Measurements from ENCODE around the gene DIP2C.
A peak's percentile ranks its signal among the peaks of the same experiment; 100 is the strongest.

The DIP2C gene

DNA sequence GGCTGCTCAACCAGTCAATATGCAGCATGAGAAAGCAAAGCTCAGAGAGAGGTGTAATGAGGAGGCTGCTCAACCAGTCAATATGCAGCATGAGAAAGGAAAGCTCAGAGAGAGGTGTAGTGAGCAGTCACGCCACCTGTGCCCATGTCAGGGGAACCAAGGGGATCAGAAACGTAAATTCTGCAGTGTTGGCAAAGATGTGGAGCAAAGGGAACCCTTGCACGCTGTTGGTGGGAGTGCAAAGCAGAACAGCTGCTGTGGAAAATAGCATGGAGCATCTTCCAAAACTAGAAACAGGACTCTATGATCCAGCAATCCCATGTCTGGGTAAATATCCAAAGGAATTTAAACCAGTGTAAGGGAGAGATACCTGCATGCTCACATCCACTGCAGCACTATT is 194.9 kb downstream of the DIP2C start:
- Mint-ChIP-seq H3K9me3 (no peaks in the 10 kb centered on the region), H3K4me1 (ENCODE audit: low read depth) (no peaks in the 10 kb centered on the region), H3K27me3 (peaks cover 15% of the 10 kb centered on the region), H3K4me3 (no peak overlapping the region), H3K27ac (no peak overlapping the region), H3K36me3 (ENCODE audit: low read depth) (no peaks in the 10 kb centered on the region)

DNA sequence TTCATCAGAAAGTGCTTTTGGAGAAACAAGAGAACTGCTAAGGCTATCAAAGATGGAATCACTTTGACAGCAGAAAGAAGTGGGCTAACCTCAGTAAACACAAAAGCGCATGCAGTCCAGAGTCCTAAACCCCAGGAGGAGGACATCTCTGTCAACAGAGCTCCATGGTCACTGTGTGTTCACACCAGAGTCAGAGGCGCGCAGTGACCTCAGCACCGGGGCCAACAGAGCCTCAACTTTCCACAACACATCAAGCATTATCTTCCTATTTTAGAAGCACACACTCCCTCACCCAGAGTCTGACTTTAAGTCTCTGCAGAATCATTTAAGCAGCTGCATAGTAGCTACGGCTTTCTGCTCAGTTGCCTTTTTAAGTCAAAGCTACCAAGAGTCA is 195.3 kb downstream of the DIP2C start:
- Mint-ChIP-seq H3K27ac (no peak overlapping the region), H3K4me3 (no peak overlapping the region), H3K9me3 (no peaks in the 10 kb centered on the region), H3K36me3 (ENCODE audit: low read depth) (no peaks in the 10 kb centered on the region), H3K27me3 (peaks cover 15% of the 10 kb centered on the region), H3K4me1 (ENCODE audit: low read depth) (no peaks in the 10 kb centered on the region)

DNA sequence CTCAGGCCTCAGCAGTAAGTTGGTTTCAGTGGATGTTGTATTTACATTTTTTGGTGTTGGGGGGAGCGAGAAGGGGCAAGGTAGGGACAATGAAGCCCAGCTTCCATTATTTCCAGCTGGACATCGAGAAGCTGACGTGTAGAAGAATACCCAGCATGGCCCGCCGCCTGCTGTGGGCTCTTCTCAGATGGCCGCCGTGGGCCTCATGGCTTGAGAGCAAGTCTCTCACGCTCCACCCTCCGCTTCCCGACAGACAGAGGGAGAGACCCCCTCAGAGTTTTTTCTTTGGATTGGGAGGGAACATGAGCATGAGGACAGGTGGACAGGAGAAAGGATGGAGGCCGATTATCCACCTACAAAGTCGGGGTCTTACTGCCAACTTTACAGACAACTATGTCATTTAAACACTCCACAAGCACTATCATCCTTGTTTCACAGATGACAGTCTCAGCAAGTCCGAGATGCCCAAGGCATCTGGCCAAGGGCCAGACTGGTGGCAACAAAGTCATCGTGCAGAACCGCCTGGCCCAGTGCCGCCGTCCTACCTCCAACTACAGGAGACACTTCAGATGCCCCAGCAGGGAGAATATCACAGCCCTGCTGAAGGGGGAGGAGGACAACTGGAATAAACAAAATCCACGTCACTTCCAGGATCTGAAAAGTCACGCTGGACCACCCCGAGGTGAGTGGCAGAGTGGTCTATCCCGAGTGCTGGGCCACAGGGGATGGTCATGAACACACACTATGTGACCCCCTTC is 195.9 kb downstream of the DIP2C start:
- no peaks in the 10 kb centered on the region for H3K36me3 Mint-ChIP-seq (ENCODE audit: low read depth)
- H3K4me1 Mint-ChIP-seq (ENCODE audit: low read depth), result no peaks in the 10 kb centered on the region
- no peak overlapping the region for H3K27ac Mint-ChIP-seq
- no peak overlapping the region for H3K4me3 Mint-ChIP-seq
- no peaks in the 10 kb centered on the region for H3K9me3 Mint-ChIP-seq
- H3K27me3 Mint-ChIP-seq, result peaks cover 15% of the 10 kb centered on the region

DNA sequence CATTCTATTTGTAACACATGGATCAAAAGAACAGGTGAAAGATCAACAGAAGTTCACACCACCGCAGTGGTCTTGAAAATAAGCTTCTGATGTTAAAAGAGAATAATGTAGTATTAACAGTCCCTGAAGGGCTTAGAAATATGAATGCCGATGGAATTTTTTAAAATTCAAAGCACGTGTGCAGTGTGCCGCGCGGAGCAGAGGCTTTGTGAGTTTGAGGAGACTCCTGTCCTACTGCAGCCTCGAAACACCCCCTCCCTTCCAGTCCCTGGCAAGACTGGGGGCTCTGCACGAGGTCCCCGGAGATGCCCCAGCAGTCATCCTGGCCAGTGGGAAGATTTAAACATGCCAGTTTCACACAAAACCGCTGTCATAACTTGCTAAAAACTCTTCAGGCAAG is 196.6 kb downstream of the DIP2C start:
- H3K9me3 Mint-ChIP-seq, result no peaks in the 10 kb centered on the region
- no peak overlapping the region for H3K27ac Mint-ChIP-seq
- H3K4me3 Mint-ChIP-seq, result no peak overlapping the region
- H3K4me1 Mint-ChIP-seq (ENCODE audit: low read depth), result no peaks in the 10 kb centered on the region
- H3K27me3 Mint-ChIP-seq, result peaks cover 15% of the 10 kb centered on the region
- no peaks in the 10 kb centered on the region for H3K36me3 Mint-ChIP-seq (ENCODE audit: low read depth)

DNA sequence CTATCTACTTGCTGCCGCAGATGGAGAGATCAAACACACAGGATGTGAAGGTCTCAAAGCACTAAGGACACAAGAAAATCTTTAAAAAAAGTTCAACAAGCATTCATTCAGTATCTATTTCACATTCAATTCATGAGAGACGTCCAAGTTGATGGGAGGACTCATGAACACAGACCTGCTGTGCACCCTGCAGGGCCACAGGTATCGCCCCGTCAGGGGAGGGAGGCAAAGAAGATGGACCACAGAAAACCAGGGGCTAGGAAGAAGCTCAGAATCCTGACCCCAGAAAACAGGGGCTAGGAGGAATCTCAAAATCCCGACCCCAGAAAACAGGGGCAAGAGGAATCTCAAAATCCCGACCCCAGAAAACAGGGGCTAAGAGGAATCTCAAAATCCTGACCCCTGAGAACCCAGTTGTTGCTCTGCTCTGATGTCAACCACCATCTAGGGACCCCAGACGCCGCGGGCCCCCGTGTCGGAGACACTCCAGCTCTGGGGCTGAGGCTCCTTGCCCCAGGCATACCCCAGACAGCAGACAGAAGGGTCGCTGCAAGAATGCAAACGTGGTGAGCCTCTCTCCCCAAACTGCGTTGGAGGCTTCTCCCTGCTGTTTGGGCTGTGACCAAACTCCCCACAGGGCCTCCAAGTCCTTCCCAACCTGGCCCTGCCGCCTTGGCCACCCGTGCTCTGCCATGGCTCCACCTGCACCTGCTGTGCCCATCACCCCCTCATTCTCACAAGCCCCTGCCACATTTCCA is 197.6 kb downstream of the DIP2C start:
- Mint-ChIP-seq H3K27me3 (peaks cover 15% of the 10 kb centered on the region), H3K9me3 (no peaks in the 10 kb centered on the region), H3K27ac (no peak overlapping the region), H3K4me1 (ENCODE audit: low read depth) (no peaks in the 10 kb centered on the region), H3K36me3 (ENCODE audit: low read depth) (no peaks in the 10 kb centered on the region), H3K4me3 (no peak overlapping the region)

DNA sequence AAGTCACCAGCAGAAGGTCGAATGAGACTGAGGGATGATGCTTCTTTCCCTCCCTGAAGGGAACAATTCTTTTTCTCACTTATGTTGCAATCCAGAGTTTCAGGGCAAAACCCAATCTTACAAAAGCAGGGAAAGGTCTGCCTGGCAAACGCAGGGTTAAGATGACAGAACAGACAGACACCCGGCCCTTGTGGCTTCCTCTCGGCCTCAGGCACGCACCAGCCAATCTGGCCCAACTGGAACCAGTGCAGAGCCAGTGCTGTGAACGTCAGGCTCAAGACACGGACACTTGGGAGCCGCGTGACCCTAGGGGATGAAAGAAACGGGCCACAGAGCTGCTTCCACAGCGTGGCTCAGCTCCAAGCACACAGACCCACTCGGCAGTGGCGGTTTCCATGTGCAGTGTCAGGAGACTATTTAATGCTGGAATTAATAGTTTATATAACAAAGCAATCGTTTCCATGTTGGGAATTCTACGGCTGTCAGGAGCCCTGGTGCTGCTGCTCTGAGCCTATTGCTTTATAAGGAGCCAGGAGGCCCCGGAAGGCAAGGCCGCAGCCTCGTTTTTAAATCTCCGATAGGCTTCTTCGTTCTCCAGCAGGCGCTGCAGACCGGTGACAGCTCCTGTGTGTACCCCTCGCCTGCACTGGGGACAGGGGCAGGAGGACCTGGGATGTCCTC is 198.4 kb downstream of the DIP2C start:
- H3K4me1 Mint-ChIP-seq (ENCODE audit: low read depth), result no peaks in the 10 kb centered on the region
- H3K27me3 Mint-ChIP-seq, result peaks cover 15% of the 10 kb centered on the region
- no peaks in the 10 kb centered on the region for H3K9me3 Mint-ChIP-seq
- H3K4me3 Mint-ChIP-seq, result no peak overlapping the region
- no peak overlapping the region for H3K27ac Mint-ChIP-seq
- H3K36me3 Mint-ChIP-seq (ENCODE audit: low read depth), result no peaks in the 10 kb centered on the region

DNA sequence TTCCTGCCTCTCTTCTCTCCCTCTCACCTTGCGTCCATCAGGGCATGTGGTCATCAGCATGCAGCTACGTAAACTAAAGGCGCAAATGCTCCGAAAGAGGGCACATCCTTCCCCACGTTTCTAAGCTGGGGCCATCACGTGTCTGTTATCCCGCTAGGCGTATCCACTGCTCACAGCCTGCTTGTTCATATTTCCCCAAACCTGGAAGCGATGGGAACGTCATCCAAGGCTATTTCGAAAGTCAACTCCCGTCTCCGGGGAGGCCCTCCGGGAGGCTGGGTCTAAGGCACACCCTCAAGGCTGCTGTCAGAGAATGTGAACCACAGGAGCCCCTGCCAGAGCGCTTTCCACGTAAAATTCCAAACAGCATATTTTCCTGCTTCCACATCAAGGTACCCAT is 199.2 kb downstream of the DIP2C start:
- Mint-ChIP-seq H3K27me3 (peaks cover 15% of the 10 kb centered on the region), H3K36me3 (ENCODE audit: low read depth) (no peaks in the 10 kb centered on the region), H3K27ac (no peak overlapping the region), H3K4me1 (ENCODE audit: low read depth) (peaks cover 2% of the 10 kb centered on the region), H3K4me3 (no peak overlapping the region), H3K9me3 (no peaks in the 10 kb centered on the region)

- H3K36me3 Mint-ChIP-seq (ENCODE audit: low read depth), result no peaks in the 10 kb centered on the region
- no peak overlapping the region for H3K27ac Mint-ChIP-seq
- H3K4me1 Mint-ChIP-seq (ENCODE audit: low read depth), result peaks cover 4% of the 10 kb centered on the region
- peaks cover 12% of the 10 kb centered on the region for H3K27me3 Mint-ChIP-seq
- H3K4me3 Mint-ChIP-seq, result no peak overlapping the region
- no peaks in the 10 kb centered on the region for H3K9me3 Mint-ChIP-seq
Measured at GRCh38 chr10:489330-489729, 200.1 kb downstream of the DIP2C start.

- H3K27me3 Mint-ChIP-seq, result peaks cover 11% of the 10 kb centered on the region
Measured at GRCh38 chr10:488933-489215, 200.6 kb downstream of the DIP2C start.

DNA sequence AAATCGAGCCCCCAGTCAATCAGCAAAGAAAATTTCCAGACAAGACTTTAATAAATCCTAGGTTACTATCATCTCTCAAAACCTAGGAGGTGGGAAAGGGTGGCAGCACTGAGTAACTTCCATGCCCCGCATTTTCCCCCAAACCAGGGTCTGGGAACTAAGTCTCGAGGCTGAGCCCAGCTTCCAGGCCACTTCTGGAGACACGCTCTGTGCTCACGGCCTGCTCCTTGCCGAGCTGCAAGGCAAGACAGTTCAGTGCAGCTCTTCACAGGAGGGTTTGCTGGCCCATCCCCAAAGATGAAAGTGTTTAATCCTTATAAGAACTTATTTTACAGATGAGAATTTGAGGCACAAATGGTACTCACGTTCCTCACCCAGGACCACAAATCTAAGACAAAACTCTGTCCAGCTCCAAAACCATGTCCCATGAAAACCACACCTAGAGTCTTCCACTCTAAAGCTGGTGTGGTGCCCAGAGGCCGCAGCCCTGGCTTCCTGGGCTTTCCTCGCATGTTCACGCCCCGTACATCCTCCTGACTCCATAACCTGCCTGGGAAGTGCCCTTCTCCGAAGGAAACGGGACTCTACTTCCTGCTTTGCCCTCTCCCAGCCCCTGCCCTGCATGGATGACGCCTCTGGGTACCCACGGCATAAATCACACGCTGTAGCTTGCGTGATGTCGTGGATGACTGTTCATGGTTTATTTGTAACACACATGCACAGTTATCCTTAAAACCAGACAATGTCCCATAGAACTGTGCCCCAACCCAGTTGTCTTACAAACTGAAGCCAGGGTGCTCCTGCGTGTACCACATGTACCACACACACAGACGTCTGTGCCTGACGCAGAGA is 201.2 kb downstream of the DIP2C start:
- Mint-ChIP-seq H3K27me3 (peaks cover 11% of the 10 kb centered on the region), H3K9me3 (no peaks in the 10 kb centered on the region), H3K27ac (no peak overlapping the region), H3K4me3 (no peak overlapping the region), H3K36me3 (ENCODE audit: low read depth) (no peaks in the 10 kb centered on the region), H3K4me1 (ENCODE audit: low read depth) (peaks cover 10% of the 10 kb centered on the region)

More at GRCh38 chr10:488933-489215, 200.6 kb downstream of the DIP2C start:
- no peaks in the 10 kb centered on the region for H3K9me3 Mint-ChIP-seq
- H3K4me3 Mint-ChIP-seq, result no peak overlapping the region
- peaks cover 9% of the 10 kb centered on the region for H3K4me1 Mint-ChIP-seq (ENCODE audit: low read depth)
- no peak overlapping the region for H3K27ac Mint-ChIP-seq
- H3K36me3 Mint-ChIP-seq (ENCODE audit: low read depth), result no peaks in the 10 kb centered on the region

DNA sequence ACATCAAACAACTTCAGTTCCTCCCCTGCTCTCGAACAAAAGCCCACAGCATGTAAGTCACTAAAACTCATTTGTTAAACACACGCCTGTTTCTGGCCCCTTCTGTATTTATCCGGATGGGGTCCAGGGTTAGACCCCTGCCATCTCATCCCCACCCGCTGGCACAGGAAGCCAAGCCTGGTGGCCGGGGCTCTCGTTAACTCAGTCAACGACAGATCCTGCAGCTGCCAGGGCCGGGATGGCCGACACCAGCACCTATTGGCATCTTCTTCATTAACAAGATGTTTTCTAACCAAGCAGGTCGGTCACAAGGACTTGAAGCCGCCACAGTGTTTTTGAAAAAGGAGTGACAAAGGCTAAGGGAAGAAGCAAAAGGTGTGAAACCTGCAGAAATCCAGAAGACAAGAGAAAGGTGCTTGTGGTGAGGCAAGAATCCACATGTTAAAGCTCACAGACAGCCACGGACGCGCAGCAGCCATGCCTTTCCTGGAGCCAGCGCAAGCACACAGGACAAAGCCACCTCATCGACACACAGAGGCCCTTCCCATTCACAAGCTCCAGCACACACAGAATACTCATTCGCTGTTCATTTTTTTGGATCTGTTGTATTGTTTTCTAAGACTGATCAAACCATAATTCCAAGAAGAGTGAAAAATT is 202.7 kb downstream of the DIP2C start:
- H3K27me3 Mint-ChIP-seq, result peaks cover 6% of the 10 kb centered on the region
- H3K27ac Mint-ChIP-seq, result no peak overlapping the region
- H3K9me3 Mint-ChIP-seq, result no peaks in the 10 kb centered on the region
- peaks cover 10% of the 10 kb centered on the region for H3K4me1 Mint-ChIP-seq (ENCODE audit: low read depth)
- no peak overlapping the region for H3K4me3 Mint-ChIP-seq
- H3K36me3 Mint-ChIP-seq (ENCODE audit: low read depth), result no peaks in the 10 kb centered on the region

GRCh38 chr10:486206-486605 is 203.3 kb downstream of the DIP2C start:
- peaks cover 4% of the 10 kb centered on the region for H3K27me3 Mint-ChIP-seq
- peaks cover 10% of the 10 kb centered on the region for H3K4me1 Mint-ChIP-seq (ENCODE audit: low read depth)
- H3K27ac Mint-ChIP-seq, result no peak overlapping the region
- H3K4me3 Mint-ChIP-seq, result no peak overlapping the region
- H3K9me3 Mint-ChIP-seq, result no peaks in the 10 kb centered on the region
- no peaks in the 10 kb centered on the region for H3K36me3 Mint-ChIP-seq (ENCODE audit: low read depth)

DNA sequence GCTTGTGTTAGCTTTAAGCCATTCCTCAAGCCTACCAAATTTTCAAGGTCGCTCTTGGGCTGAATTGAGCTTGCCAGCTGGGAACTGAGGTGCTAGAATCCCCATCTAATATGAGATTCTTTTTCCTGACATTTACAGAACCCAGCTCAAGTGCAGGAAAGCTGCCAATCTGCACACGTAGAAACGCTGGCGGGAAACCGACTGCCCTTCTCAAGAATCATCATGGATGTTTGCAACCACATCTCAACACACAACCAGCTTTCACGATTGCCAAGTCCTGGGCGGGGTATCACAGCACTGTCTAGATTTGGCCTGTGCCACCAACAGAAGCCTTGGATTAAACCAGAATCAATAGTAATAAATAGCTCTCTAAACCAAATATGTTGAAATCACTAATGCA is 203.7 kb downstream of the DIP2C start:
- H3K27ac Mint-ChIP-seq, result peak overlapping the region; percentile 73
- H3K9me3 Mint-ChIP-seq, result no peaks in the 10 kb centered on the region
- peaks cover 4% of the 10 kb centered on the region for H3K27me3 Mint-ChIP-seq
- H3K4me3 Mint-ChIP-seq, result peak overlapping the region; percentile 78
- H3K36me3 Mint-ChIP-seq (ENCODE audit: low read depth), result no peaks in the 10 kb centered on the region
- peaks cover 10% of the 10 kb centered on the region for H3K4me1 Mint-ChIP-seq (ENCODE audit: low read depth)

- H3K27me3 Mint-ChIP-seq, result peaks cover under 1% of the 10 kb centered on the region
Measured at GRCh38 chr10:484925-485661, 204.4 kb downstream of the DIP2C start.

More at GRCh38 chr10:484925-485661, 204.4 kb downstream of the DIP2C start:
- no peaks in the 10 kb centered on the region for H3K9me3 Mint-ChIP-seq
- H3K4me3 Mint-ChIP-seq, result peak overlapping the region; percentile 78
- H3K36me3 Mint-ChIP-seq (ENCODE audit: low read depth), result no peaks in the 10 kb centered on the region
- peak overlapping the region; percentile 73 for H3K27ac Mint-ChIP-seq
- H3K4me1 Mint-ChIP-seq (ENCODE audit: low read depth), result peaks cover 10% of the 10 kb centered on the region
